ENCODE measurements around the gene NBPF3.

GRCh38 chr1:21391497-21391896 is 48.4 kb upstream of the NBPF3 start:
- TF ChIP-seq, protein P1, sequence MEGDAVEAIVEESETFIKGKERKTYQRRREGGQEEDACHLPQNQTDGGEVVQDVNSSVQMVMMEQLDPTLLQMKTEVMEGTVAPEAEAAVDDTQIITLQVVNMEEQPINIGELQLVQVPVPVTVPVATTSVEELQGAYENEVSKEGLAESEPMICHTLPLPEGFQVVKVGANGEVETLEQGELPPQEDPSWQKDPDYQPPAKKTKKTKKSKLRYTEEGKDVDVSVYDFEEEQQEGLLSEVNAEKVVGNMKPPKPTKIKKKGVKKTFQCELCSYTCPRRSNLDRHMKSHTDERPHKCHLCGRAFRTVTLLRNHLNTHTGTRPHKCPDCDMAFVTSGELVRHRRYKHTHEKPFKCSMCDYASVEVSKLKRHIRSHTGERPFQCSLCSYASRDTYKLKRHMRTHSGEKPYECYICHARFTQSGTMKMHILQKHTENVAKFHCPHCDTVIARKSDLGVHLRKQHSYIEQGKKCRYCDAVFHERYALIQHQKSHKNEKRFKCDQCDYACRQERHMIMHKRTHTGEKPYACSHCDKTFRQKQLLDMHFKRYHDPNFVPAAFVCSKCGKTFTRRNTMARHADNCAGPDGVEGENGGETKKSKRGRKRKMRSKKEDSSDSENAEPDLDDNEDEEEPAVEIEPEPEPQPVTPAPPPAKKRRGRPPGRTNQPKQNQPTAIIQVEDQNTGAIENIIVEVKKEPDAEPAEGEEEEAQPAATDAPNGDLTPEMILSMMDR (IDR thresholded peaks at IDR 0.05) = no peak
- TF ChIP-seq POLR2A (IDR thresholded peaks at IDR 0.05) = no peak

Measured in uterus (tissue), 2 donors.